Upper lobe of right lung (tissue), 1 donor: ENCODE measurements around the gene DGKI. TPM values are rescaled to one million over a fixed set of nuclear protein-coding genes. Genes with fewer than 3 reads are reported as not detected.

Source experiments
- ATAC-seq: fragments of 200-7000 bp; cut with Tn5 transposase; one replicate; pipeline ENCODE4 v1.9.1; 2020; ENCODE audit warnings: mild to moderate bottlenecking, moderate library complexity
- DNase-seq: peaks from one replicate; pipeline ENCODE4 v3.0.0-alpha.2; 2020
- H3K27ac ChIP-seq: fragments of 200-600 bp; one replicate; pipeline ENCODE4 v1.8.0; 2022
- H3K27me3 ChIP-seq: fragments of 200-600 bp; one replicate; pipeline ENCODE4 v1.8.0; 2022; ENCODE audit warnings: mild to moderate bottlenecking
- H3K36me3 ChIP-seq: fragments of 200-600 bp; one replicate; pipeline ENCODE4 v1.8.0; 2022
- H3K4me1 ChIP-seq: fragments of 200-600 bp; one replicate; pipeline ENCODE4 v1.8.0; 2022
- H3K4me3 ChIP-seq: fragments of 200-600 bp; one replicate; pipeline ENCODE4 v1.8.0; 2022; ENCODE audit warnings: mild to moderate bottlenecking
- H3K9me3 ChIP-seq: fragments of 200-600 bp; one replicate; pipeline ENCODE4 v1.8.0; 2022
- intact Hi-C: fragments of 100-400 bp; cut with DNase I; formaldehyde crosslinking; loops from one replicate; pipeline ENCODE4 v1.11.0; 2022
- total RNA-seq: library from RNA; stranded (reverse); fragmentation: NEBNext Ultra II Directional; extraction: Animal tissue kit (Norgen Biotek cat#: 25700); gene quantifications from one replicate; pipeline ENCODE4 v1.2.1, GENCODE V29; 2021
- TF ChIP-seq, protein P1 (sequence below): fragments of 200-600 bp; IDR thresholded peaks from one replicate; pipeline ENCODE4 v1.8.0; 2022; ENCODE audit warnings: antibody characterized with exemption
- donor health status: DM: no; HTN: yes; CAD: no; lungs with severe emphysema.

DGKI gene
- total RNA-seq, 1 donor from 2014 or later, result 0.67 TPM

DNA sequence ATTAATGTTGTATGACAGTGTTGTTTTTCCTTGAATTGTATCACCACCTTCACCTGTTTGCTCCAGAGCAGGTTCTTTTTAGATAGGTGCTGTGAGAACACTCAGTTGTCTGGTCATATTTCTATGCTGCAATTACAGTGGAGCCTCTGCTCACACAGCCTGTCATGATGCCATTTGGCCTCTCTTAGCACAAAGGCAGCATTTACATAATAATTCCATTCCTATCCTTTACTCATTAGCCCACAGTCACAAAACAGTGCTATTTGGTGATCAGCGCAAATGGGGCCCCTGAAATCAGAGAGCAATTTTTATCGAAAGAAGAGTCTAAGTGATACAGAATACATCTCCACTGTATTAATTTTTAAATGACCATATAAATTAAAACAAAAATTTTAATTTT, 13.8 kb upstream of the DGKI start:
- intact Hi-C loops, result no loop called here
- Histone ChIP-seq H3K27ac (no peak overlapping the region), H3K36me3 (peaks cover 13% of the 10 kb centered on the region), H3K4me1 (no peaks in the 10 kb centered on the region), H3K4me3 (no peak overlapping the region), H3K9me3 (no peaks in the 10 kb centered on the region), H3K27me3 (no peaks in the 10 kb centered on the region)
- ATAC-seq (no peak), DNase-seq (no peak)
- TF ChIP-seq, protein P1, sequence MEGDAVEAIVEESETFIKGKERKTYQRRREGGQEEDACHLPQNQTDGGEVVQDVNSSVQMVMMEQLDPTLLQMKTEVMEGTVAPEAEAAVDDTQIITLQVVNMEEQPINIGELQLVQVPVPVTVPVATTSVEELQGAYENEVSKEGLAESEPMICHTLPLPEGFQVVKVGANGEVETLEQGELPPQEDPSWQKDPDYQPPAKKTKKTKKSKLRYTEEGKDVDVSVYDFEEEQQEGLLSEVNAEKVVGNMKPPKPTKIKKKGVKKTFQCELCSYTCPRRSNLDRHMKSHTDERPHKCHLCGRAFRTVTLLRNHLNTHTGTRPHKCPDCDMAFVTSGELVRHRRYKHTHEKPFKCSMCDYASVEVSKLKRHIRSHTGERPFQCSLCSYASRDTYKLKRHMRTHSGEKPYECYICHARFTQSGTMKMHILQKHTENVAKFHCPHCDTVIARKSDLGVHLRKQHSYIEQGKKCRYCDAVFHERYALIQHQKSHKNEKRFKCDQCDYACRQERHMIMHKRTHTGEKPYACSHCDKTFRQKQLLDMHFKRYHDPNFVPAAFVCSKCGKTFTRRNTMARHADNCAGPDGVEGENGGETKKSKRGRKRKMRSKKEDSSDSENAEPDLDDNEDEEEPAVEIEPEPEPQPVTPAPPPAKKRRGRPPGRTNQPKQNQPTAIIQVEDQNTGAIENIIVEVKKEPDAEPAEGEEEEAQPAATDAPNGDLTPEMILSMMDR, result no peak

DNA sequence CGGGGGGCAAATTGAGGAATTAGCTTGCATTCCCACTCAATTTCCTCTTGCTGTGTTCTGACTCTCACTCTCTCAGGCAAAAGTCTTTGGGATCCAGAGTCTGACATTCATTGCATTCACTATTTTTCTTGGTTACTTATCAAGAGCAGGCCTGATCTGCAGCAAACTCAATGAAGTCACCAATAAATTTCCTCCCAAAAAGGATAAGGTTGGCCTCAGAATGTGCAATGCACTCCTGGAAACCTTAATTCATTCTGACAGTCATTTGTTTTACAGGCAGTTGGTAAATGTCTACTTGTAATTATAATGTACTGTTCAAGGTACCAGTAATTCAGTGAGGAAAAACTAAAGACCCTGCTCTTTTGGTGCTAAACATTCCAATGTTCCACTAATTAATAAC, 6.3 kb upstream of the DGKI start:
- Histone ChIP-seq H3K27ac (no peak overlapping the region), H3K27me3 (peaks cover under 1% of the 10 kb centered on the region), H3K4me1 (no peaks in the 10 kb centered on the region), H3K36me3 (no peaks in the 10 kb centered on the region), H3K4me3 (no peak overlapping the region), H3K9me3 (no peaks in the 10 kb centered on the region)
- no peak for ATAC-seq
- intact Hi-C loops, result no loop called here
- no peak for DNase-seq
- TF ChIP-seq, protein P1, result no peak

DNA sequence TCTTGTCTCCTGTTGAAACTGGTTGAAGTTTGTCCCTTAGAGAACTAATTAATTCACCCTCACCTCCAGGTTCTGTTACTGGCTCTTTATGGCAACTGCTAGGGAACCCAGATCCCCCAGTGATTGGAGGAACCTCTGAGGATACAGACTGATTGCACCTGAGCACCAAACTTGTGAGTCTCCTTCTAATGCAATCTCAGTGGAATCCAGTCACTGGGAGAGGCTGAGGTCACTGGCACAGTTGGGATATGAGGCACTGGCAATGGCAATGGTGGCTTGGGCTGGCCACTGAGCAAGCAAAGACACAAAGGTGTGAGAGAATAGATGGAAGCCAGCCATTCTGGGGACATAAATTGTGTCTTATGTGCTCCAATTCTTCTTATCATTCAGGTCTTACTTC, 5.3 kb upstream of the DGKI start:
- DNase-seq (no peak), ATAC-seq (no peak)
- no peaks in the 10 kb centered on the region for H3K9me3 ChIP-seq
- TF ChIP-seq, protein P1, result no peak
- H3K4me3 ChIP-seq, result no peak overlapping the region
- intact Hi-C loops, result no loop called here
- peaks cover 7% of the 10 kb centered on the region for H3K4me1 ChIP-seq
- H3K36me3 ChIP-seq, result no peaks in the 10 kb centered on the region
- no peak overlapping the region for H3K27ac ChIP-seq
- H3K27me3 ChIP-seq, result peaks cover 10% of the 10 kb centered on the region

DNA sequence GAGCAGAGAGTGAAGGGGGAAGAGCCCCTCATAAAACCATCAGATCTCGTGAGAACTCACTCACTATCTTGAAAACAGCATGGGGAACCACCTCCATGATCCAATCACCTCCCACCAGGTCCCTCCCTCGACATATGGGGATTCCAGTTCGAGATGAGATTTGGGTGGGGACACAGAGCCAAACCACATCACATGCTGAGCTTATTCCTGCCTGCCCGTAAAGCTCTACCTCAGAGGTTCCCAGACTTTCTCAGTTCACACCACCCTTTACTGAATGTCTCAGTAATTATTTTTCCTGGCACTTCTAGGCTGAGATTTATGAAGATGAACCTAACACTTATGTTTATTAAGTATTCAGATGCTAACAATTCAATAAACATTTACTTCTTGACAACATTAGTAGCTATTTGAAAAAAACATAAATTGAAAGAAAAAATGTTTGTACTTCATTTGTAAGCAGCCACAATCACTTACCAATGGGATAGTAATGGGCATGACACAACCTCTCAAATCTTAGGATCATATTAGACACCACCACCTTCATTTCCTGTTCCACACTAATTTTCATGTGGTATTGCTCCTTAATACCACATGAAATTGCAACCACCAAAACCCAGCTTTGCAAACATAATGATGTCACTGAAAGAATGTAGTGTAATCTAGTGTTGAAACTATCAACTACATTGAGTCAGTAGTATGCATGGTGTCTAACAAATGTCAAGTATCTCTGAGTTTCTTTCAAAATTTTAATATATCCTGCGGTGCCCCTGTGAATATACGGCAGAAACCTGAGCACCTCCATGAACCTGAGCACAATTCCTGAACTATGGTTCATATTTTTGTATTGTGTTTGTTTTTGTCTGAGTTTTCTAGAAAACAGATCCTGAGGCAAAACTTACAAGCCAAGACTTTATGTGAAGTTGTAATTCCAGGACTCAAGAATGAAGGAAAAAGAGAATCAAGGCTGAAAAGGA, 4.5 kb upstream of the DGKI start:
- no peak for ATAC-seq
- TF ChIP-seq, protein P1, result no peak
- Histone ChIP-seq H3K27ac (no peak overlapping the region), H3K36me3 (no peaks in the 10 kb centered on the region), H3K4me3 (no peak overlapping the region), H3K4me1 (peaks cover 10% of the 10 kb centered on the region), H3K27me3 (peaks cover 15% of the 10 kb centered on the region), H3K9me3 (no peaks in the 10 kb centered on the region)
- intact Hi-C loops, result no loop called here
- DNase-seq, result no peak

DNA sequence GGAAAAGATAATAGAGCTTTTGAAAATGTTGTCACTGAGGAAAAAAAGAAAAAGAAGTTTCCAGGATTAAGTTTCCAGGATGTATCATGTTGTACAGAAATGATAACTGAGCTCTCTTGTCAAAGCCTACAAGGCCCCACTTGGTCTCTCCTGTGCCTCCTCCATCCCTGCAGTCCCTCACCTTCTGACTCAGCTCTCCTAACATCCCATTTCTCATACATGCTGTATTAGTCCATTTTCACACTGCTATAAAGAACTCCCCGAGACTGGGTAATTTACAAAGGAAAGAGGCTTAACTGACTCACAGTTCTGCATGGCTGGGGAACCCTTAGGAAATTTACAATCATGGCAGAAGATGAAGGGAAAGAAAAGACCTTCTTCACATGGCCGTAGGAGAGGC, 3.8 kb upstream of the DGKI start:
- Histone ChIP-seq H3K27ac (no peak overlapping the region), H3K4me3 (no peak overlapping the region), H3K36me3 (no peaks in the 10 kb centered on the region), H3K4me1 (peaks cover 10% of the 10 kb centered on the region), H3K9me3 (no peaks in the 10 kb centered on the region), H3K27me3 (peaks cover 17% of the 10 kb centered on the region)
- TF ChIP-seq, protein P1, result no peak
- no peak for DNase-seq
- intact Hi-C loops, result no loop called here
- ATAC-seq, result no peak
